Fibroblast of lung (primary cell): Measurements from ENCODE around the gene DHH. TPM values are rescaled to one million over a fixed set of nuclear protein-coding genes. Genes with fewer than 3 reads are reported as not detected.

Source experiments
- DNase-seq, 2 donors: peaks; one replicate each; pipeline versions ENCODE4 v3.0.0 to v3.0.0-alpha.2; 2010; ENCODE audit warnings: low read depth in 2 of 2
- H2AFZ ChIP-seq: 2 replicates; pipeline ENCODE4 v1.5.1; 2012; ENCODE audit warnings: low read length, control low read depth, inconsistent platforms
- H3K27ac ChIP-seq: 2 replicates; pipeline ENCODE4 v1.5.1; 2011; ENCODE audit warnings: low read length, control low read depth; ENCODE audit not compliant: insufficient read depth
- H3K27me3 ChIP-seq: 2 replicates; pipeline ENCODE4 v1.5.1; 2011; ENCODE audit warnings: mild to moderate bottlenecking, low read length; ENCODE audit not compliant: control insufficient read depth, insufficient read depth
- H3K36me3 ChIP-seq: 2 replicates; pipeline ENCODE4 v1.5.1; 2011; ENCODE audit warnings: low read length; ENCODE audit not compliant: control insufficient read depth, insufficient read depth
- H3K4me1 ChIP-seq: 2 replicates; pipeline ENCODE4 v1.5.1; 2011; ENCODE audit warnings: low read length; ENCODE audit not compliant: control insufficient read depth, insufficient read depth; ENCODE audit errors: extremely low read depth
- H3K4me2 ChIP-seq: 2 replicates; pipeline ENCODE4 v1.5.1; 2011; ENCODE audit warnings: low read length, control low read depth; ENCODE audit not compliant: insufficient read depth; ENCODE audit errors: extremely low read depth
- H3K4me3 ChIP-seq, 4 experiments: fragments of 200-600 bp in 1 of 4; sonication (generic) in 1 of 4; replicated peaks in 1 of 4; 2 replicates each; pipeline ENCODE4 v1.5.1; 2011 to 2016; ENCODE audit warnings: low read length in 4 of 4, low read depth in 3 of 4, mild to moderate bottlenecking in 3 of 4, control low read depth in 2 of 4, inconsistent platforms in 1 of 4, mixed read lengths in 1 of 4; ENCODE audit not compliant: insufficient read depth in 1 of 4; ENCODE audit errors: control extremely low read depth in 1 of 4
- H3K79me2 ChIP-seq: 2 replicates; pipeline ENCODE4 v1.5.1; 2012; ENCODE audit warnings: mild to moderate bottlenecking, low read length, inconsistent platforms; ENCODE audit not compliant: control insufficient read depth, insufficient read depth
- H3K9ac ChIP-seq: 2 replicates; pipeline ENCODE4 v1.5.1; 2011; ENCODE audit warnings: mild to moderate bottlenecking, low read length, control low read depth; ENCODE audit not compliant: insufficient read depth
- H3K9me3 ChIP-seq: 2 replicates; pipeline ENCODE4 v1.5.1; 2012; ENCODE audit warnings: low read depth, low read length; ENCODE audit not compliant: control insufficient read depth, insufficient read depth
- H4K20me1 ChIP-seq: 2 replicates; pipeline ENCODE4 v1.5.1; 2011; ENCODE audit warnings: low read length; ENCODE audit not compliant: control insufficient read depth, insufficient read depth; ENCODE audit errors: extremely low read depth
- CTCF ChIP-seq, 2 donors: IDR thresholded peaks in 1 of 2; conservative IDR thresholded peaks in 1 of 2; 1 replicate in 1 of 2; 2 replicates in 1 of 2; pipeline ENCODE4 v1.5.1; 2011 to 2012; ENCODE audit warnings: low read length in 2 of 2, control low read depth in 1 of 2, inconsistent platforms in 1 of 2, low read depth in 1 of 2, mild to moderate bottlenecking in 1 of 2
- EZH2 ChIP-seq: IDR thresholded peaks from 2 replicates; pipeline ENCODE4 v1.5.1; 2012; ENCODE audit warnings: low read length, control low read depth, mild to moderate bottlenecking; ENCODE audit errors: missing control alignments
- polyA plus RNA-seq, 2 donors: library from polyadenylated mRNA; depleted of rRNA in 1 of 2; stranded (reverse) in 1 of 2; unstranded in 1 of 2; fragments of >200 nt; gene quantifications; 2 replicates each; pipeline ENCODE4 v1.2.1, GENCODE V29; 2011 to 2012; ENCODE audit warnings: missing spikeins in 1 of 2
- total RNA-seq: library from RNA; depleted of rRNA; stranded (reverse); fragments of >200 nt; gene quantifications from 2 replicates; pipeline ENCODE4 v1.2.1, GENCODE V29; 2014

The DHH gene
- total and polyA plus RNA-seq, 2 donors (not counting 1 experiment from before 2014, with no cell fraction given): under 0.01 to 0.01 TPM

- H3K4me2 ChIP-seq: no peak overlapping the region
- H3K4me1 ChIP-seq: peaks cover 3% of the 10 kb centered on the region
- TF ChIP-seq CTCF (conservative IDR thresholded peaks at IDR 0.05 in 1 of 2, IDR thresholded peaks at IDR 0.05 in 1 of 2; ENCODE audit: low read depth in 1 of 2, low read length in 2 of 2) (no peak), EZH2 (no peak)
- H2AFZ ChIP-seq: no peak overlapping the region
- H3K27ac ChIP-seq: no peak overlapping the region
- no peak overlapping the region for H3K4me3 ChIP-seq
- no peaks in the 10 kb centered on the region for H3K9me3 ChIP-seq
- H3K79me2 ChIP-seq: no peaks in the 10 kb centered on the region
- peaks cover 2% of the 10 kb centered on the region for H3K27me3 ChIP-seq
- no peaks in the 10 kb centered on the region for H4K20me1 ChIP-seq
- DNase-seq: peak in 1 of 2 donors; percentile 55
- no peak overlapping the region for H3K9ac ChIP-seq
- H3K36me3 ChIP-seq: no peaks in the 10 kb centered on the region
Observed at GRCh38 chr12:49086116-49086515, 8.5 kb downstream of the DHH start.

GRCh38 chr12:49084438-49084837, 10.2 kb downstream of the DHH start:
- H3K27me3 ChIP-seq: peaks cover 3% of the 10 kb centered on the region

GRCh38 chr12:49079793-49080192, 14.8 kb downstream of the DHH start:
- Histone ChIP-seq H3K27me3 (peaks cover 3% of the 10 kb centered on the region), H3K79me2 (no peaks in the 10 kb centered on the region), H3K4me3 (no peak overlapping the region), H4K20me1 (no peaks in the 10 kb centered on the region), H3K4me2 (no peak overlapping the region), H3K9me3 (no peaks in the 10 kb centered on the region), H2AFZ (no peak overlapping the region), H3K27ac (no peak overlapping the region), H3K9ac (no peak overlapping the region), H3K4me1 (no peaks in the 10 kb centered on the region), H3K36me3 (no peaks in the 10 kb centered on the region)
- TF ChIP-seq CTCF (conservative IDR thresholded peaks at IDR 0.05 in 1 of 2, IDR thresholded peaks at IDR 0.05 in 1 of 2; ENCODE audit: low read depth in 1 of 2, low read length in 2 of 2) (no peak), EZH2 (no peak)
- no peak for DNase-seq

More at GRCh38 chr12:49084438-49084837, 10.2 kb downstream of the DHH start:
- no peak overlapping the region for H3K9ac ChIP-seq
- H4K20me1 ChIP-seq: no peaks in the 10 kb centered on the region
- H3K4me3 ChIP-seq: no peak overlapping the region
- no peak overlapping the region for H3K27ac ChIP-seq
- no peak overlapping the region for H2AFZ ChIP-seq
- no peak for TF ChIP-seq CTCF (conservative IDR thresholded peaks at IDR 0.05 in 1 of 2, IDR thresholded peaks at IDR 0.05 in 1 of 2; ENCODE audit: low read depth in 1 of 2, low read length in 2 of 2)
- TF ChIP-seq EZH2: no peak
- no peaks in the 10 kb centered on the region for H3K36me3 ChIP-seq
- H3K9me3 ChIP-seq: no peaks in the 10 kb centered on the region
- no peak overlapping the region for H3K4me2 ChIP-seq
- no peaks in the 10 kb centered on the region for H3K79me2 ChIP-seq
- H3K4me1 ChIP-seq: peaks cover 2% of the 10 kb centered on the region
- DNase-seq: no peak
